SK-MEL-5 (cell line): ENCODE measurements around the gene OR1K1. TPM values are rescaled to one million over a fixed set of nuclear protein-coding genes. Genes with fewer than 3 reads are reported as not detected.

Experiments
- DNase-seq: peaks from one replicate; pipeline ENCODE4 v3.0.0-alpha.2; 2016; ENCODE audit warnings: low read depth, low spot score
- in situ Hi-C: cut with HindIII; loops from 2 replicates; pipeline ENCODE4 v1.10.0; 2016; ENCODE audit warnings: low sequenced_read_pairs, high pct_unique_total_duplicates, low pct_unique_long_range_greater_than_20kb
- polyA plus RNA-seq, 2 experiments: library from polyadenylated mRNA; depleted of rRNA; stranded (reverse); fragments of >200 nt; gene quantifications; 2 replicates each; pipeline ENCODE4 v1.2.3, GENCODE V29; 2015
- total RNA-seq: library from RNA; depleted of rRNA; stranded (reverse); fragments of >200 nt; shearing (Covaris generic); gene quantifications from 2 replicates; pipeline ENCODE4 v1.2.3, GENCODE V29; 2014; rRNA removed

OR1K1 gene
- not detected in 2 replicates for total RNA-seq
- not detected in 2 replicates for polyA plus RNA-seq (2015; cell fraction: cytosol; rRNA removed)
- not detected in 2 replicates for polyA plus RNA-seq (2015; cell fraction: nucleus; rRNA removed)

- in situ Hi-C loops, result no loop called here
- DNase-seq, result no peak
Observed at GRCh38 chr9:122800066-122801060, at the start of gene OR1K1. Gene OR1K1 (plus strand): TSS chr9:122800123. CDS start chr9:122800123, 0 bp downstream.

GRCh38 chr9:122754825-122755224, 45.1 kb upstream of the OR1K1 start:
- in situ Hi-C loops, result no loop called here
- DNase-seq, result no peak

- DNase-seq, result no peak
- in situ Hi-C loops, result no loop called here
Observed at GRCh38 chr9:122767817-122768216, 32.1 kb upstream of the OR1K1 start.

- in situ Hi-C loops, result no loop called here
- DNase-seq, result no peak
Observed at GRCh38 chr9:122777052-122777451, 22.9 kb upstream of the OR1K1 start.

GRCh38 chr9:122777935-122778627, 21.8 kb upstream of the OR1K1 start:
- in situ Hi-C loops, result no loop called here
- no peak for DNase-seq

GRCh38 chr9:122779181-122779580, 20.7 kb upstream of the OR1K1 start:
- no peak for DNase-seq
- in situ Hi-C loops, result no loop called here

- no peak for DNase-seq
- in situ Hi-C loops, result no loop called here
Observed at GRCh38 chr9:122780026-122780425, 19.9 kb upstream of the OR1K1 start.

GRCh38 chr9:122781671-122782070, 18.3 kb upstream of the OR1K1 start:
- in situ Hi-C loops, result no loop called here
- no peak for DNase-seq

- in situ Hi-C loops, result no loop called here
- DNase-seq, result no peak
Observed at GRCh38 chr9:122785269-122785668, 14.7 kb upstream of the OR1K1 start.

- in situ Hi-C loops, result no loop called here
Observed at GRCh38 chr9:122786338-122786737, 13.6 kb upstream of the OR1K1 start.

GRCh38 chr9:122788831-122789230, 11.1 kb upstream of the OR1K1 start, which contains the start of gene OR5C1:
Gene OR5C1 (plus strand): TSS chr9:122788933. CDS start chr9:122788933, 0 bp downstream.
- DNase-seq, result no peak
- in situ Hi-C loops, result no loop called here

More at GRCh38 chr9:122786338-122786737, 13.6 kb upstream of the OR1K1 start:
- no peak for DNase-seq

GRCh38 chr9:122789256-122790046, 10.5 kb upstream of the OR1K1 start:
- in situ Hi-C loops, result no loop called here
- DNase-seq, result no peak

- DNase-seq, result no peak
- in situ Hi-C loops, result no loop called here
Observed at GRCh38 chr9:122791872-122792669, 7.9 kb upstream of the OR1K1 start.

GRCh38 chr9:122797316-122798063, 2.4 kb upstream of the OR1K1 start:
- no peak for DNase-seq
- in situ Hi-C loops, result no loop called here

GRCh38 chr9:122806661-122807060, 6.7 kb downstream of the OR1K1 start:
- in situ Hi-C loops, result no loop called here
- no peak for DNase-seq

GRCh38 chr9:122807271-122807900, 7.5 kb downstream of the OR1K1 start:
- DNase-seq, result no peak
- in situ Hi-C loops, result no loop called here
